GM19099 (cell line): ENCODE results near the gene YOD1.

Source experiments
- POLR2A ChIP-seq: IDR thresholded peaks from 3 replicates; pipeline ENCODE4 v1.6.1; 2011; ENCODE audit warnings: low read depth; ENCODE audit not compliant: insufficient read length; ENCODE audit errors: extremely low read depth

The YOD1 gene

GRCh38 chr1:207015791-207016190, 35.2 kb downstream of the YOD1 start:
- no peak for TF ChIP-seq POLR2A

DNA sequence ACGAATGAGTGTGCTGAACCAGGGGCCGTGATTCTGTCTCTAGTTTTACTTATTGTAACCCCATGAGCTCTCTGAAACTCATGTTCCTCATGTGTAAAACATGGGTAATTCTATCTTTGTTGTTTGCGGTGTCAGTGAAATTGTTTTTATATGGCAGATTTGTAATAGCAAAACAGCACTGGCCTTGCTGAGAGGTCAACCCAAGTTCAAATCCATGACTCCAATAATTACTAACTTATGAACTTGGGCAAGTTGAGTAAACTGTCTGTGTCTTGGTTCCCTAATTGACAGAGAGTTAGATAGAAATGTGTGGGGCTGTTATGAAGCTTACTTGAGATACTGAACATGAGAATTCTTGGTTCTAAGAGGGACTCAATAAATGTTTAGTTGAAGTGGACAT, 36.3 kb downstream of the YOD1 start:
- TF ChIP-seq POLR2A: no peak

- no peak for TF ChIP-seq POLR2A
Observed at GRCh38 chr1:207013321-207014085, 37.5 kb downstream of the YOD1 start.

DNA sequence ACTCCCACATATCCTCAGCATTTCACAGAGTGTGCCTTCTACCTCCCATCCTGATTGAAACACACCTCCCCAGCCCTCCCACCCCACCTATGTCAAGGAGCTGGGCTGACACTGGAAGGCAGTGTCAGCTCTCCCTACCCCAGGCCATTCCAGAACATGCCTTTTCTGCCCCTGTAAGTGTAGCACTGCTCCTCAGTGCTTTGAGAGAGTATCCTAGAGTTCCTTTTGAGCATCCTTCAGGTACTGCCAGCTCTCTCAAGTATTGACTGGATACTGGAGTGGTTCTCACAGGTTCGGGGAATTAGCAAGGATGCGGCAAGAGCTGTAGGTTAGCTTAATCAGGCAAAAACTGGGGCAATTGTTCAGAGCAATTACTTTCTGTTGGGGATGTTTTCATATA, 40.3 kb downstream of the YOD1 start:
- TF ChIP-seq POLR2A: no peak

DNA sequence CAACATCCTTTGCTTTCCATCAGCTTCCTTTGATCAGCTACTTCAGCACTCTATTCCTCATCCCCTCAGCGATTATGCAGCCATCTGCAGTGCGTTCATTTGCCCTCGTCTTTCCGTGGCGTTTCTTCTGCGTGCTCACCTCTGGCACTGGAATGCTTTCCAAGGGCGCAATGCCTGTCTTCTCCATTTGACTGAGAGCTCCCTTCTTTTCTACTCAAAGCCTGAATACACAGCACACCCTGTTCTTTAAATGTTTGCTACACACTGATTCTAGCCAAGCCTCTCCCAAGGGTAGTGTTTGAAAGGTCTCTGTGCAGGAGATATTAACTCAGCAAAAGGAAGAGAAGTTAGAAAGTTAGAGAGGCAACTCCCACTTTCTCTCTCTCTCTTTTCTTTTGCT, 41.1 kb downstream of the YOD1 start:
- no peak for TF ChIP-seq POLR2A

GRCh38 chr1:207009182-207009850, 41.7 kb downstream of the YOD1 start:
- no peak for TF ChIP-seq POLR2A

GRCh38 chr1:207007352-207008033, 43.5 kb downstream of the YOD1 start:
- TF ChIP-seq POLR2A: no peak

DNA sequence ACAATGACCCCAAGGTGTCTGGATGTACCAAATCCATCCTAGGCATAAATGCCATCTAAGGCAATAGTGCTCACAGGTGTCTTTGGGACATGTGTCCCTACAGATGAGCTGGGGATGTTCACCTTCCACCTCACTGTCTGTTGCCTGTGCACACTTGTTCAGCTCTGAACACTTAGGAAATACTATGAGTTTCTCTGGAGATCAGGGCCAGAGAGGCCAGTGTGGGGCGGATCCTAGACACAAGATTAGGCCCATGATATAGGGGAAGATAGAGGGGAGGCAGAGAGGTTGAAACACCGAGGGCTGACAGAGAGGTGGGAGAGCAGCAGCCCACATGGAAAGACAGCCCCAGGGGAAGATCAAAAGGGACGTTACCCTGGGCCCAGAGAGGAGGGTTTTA, 44.1 kb downstream of the YOD1 start:
- no peak for TF ChIP-seq POLR2A

- no peak for TF ChIP-seq POLR2A
Observed at GRCh38 chr1:207006083-207006482, 44.9 kb downstream of the YOD1 start.

GRCh38 chr1:207004931-207005830, 45.8 kb downstream of the YOD1 start:
- no peak for TF ChIP-seq POLR2A

DNA sequence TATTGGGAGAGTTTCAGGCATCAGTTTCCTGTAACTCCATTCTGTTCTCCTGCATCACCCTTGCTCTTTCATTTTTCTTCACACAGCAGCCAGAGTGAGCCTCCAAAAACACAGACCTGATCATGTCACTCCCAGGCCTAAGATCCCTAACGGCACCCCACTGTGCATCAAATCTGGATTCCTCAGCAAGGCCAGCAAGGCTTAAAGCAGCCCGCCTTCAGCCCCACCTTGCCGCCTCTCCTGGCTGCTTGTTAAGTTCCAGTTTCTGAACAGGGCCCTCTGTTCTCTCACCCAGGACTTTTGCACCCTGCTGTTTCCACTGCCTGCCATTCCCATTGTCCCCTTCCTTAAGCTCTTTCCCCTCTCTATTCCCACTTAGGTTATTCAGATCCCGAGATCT, 47.8 kb downstream of the YOD1 start:
- no peak for TF ChIP-seq POLR2A

DNA sequence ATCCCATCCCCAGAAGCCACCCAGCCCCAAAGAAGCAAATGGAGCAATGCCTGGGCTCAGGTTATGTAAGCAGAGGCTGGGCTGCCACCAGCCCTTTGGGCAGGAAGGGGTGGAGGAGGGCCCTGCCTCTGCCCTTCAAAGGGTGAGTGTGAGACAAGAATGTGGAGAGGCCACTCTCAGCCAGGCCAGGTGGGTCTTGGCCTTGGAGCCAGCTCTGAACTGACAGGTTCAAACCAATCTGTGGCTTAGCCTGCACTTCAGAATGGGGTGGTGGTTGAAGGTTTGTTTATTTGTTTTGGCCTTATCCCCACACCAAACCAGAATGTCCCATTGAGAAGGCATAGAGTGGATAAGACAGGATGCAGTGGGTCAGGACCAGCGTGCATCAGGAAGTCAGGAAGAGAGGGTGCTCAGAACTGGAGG, 48.3 kb downstream of the YOD1 start:
- no peak for TF ChIP-seq POLR2A

DNA sequence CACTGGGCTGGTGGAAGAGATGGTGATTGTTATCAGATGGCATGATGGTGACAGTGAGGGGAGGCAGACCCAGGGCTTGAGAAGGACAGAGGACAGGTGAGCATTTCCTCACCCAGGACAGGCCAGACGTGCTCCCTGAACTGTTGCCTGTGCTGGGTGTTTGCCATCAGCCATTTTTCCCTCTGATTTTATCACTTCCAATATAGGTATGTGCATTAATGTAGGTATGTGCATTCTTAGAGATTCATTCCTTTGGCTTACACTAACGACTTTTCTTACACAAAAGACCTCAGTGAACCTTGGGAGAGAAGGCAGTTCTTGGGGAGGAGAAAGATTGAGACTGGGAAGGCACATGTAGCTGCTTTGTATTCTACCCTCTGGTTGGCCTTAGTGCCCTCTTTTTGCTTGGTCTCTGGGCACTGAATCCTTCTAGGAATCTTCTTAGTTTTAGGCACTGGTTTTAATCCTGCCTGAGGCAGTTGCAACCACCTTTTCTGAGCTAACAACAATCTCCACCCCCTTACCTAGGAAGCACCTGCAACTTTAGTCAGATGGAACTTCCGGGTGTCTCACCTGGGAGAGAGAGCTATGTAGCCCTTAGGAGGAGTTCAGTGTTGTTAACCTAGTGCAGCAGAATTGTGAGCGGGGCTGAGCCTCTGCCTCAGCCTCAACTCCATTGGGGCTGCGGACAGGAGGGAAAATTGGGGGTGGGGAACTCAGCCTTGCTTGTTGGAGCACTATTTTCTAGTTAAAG, 49.3 kb downstream of the YOD1 start:
- no peak for TF ChIP-seq POLR2A

- no peak for TF ChIP-seq POLR2A
Observed at GRCh38 chr1:207000651-207001291, 50.2 kb downstream of the YOD1 start.
